Measurements from ENCODE around the gene HID1.
A peak's percentile ranks its signal among the peaks of the same experiment; 100 is the strongest.
"Not testable (repeated sequence)": the region's sequence is repeated elsewhere in the genome, so short reads cannot be mapped to it uniquely, and the experiment has no call there.

HID1 gene

GRCh38 chr17:74987909-74988711 is 15.6 kb upstream of the HID1 start:
- peaks cover 13% of the 10 kb centered on the region for H3K4me1 ChIP-seq (ENCODE audit: insufficient read depth, low read length)
- H3K4me3 ChIP-seq (ENCODE audit: low read length) = peak overlapping the region; percentile 78
- no peaks in the 10 kb centered on the region for H3K9me3 ChIP-seq (ENCODE audit: low read length)
- H2AFZ ChIP-seq (ENCODE audit: low read depth, low read length) = peak overlapping the region; percentile 24
- no peaks in the 10 kb centered on the region for H3K27me3 ChIP-seq (ENCODE audit: insufficient read depth, low read length)
- peaks cover 3% of the 10 kb centered on the region for H3K36me3 ChIP-seq (ENCODE audit: insufficient read depth, low read length)

GRCh38 chr17:74987418-74987908 is 14.9 kb upstream of the HID1 start, which contains the start of gene CDR2L:
Gene CDR2L, plus strand, starts transcription at chr17:74987632. Its CDS starts 412 bp downstream, at chr17:74988044.
- Histone ChIP-seq H2AFZ (ENCODE audit: low read depth, low read length) (peak within 1 kb of the TSS; percentile 77), H3K27me3 (ENCODE audit: insufficient read depth, low read length) (no peaks in the 10 kb centered on the region), H3K9me3 (ENCODE audit: low read length) (no peaks in the 10 kb centered on the region), H3K36me3 (ENCODE audit: insufficient read depth, low read length) (peaks cover under 1% of the 10 kb centered on the region), H3K4me3 (ENCODE audit: low read length) (peak within 1 kb of the TSS; percentile 78), H3K4me1 (ENCODE audit: insufficient read depth, low read length) (peaks cover 15% of the 10 kb centered on the region)

- no peak overlapping the region for H3K4me3 ChIP-seq (ENCODE audit: low read length)
- H3K4me1 ChIP-seq (ENCODE audit: insufficient read depth, low read length) = peaks cover 20% of the 10 kb centered on the region
Observed at GRCh38 chr17:74986206-74986576, 13.6 kb upstream of the HID1 start.

GRCh38 chr17:74982663-74983313 is 10.2 kb upstream of the HID1 start:
- not testable (repeated sequence) for H3K27me3 ChIP-seq (ENCODE audit: insufficient read depth, low read length); H3K9me3 ChIP-seq (ENCODE audit: low read length); H3K4me1 ChIP-seq (ENCODE audit: insufficient read depth, low read length); H3K36me3 ChIP-seq (ENCODE audit: insufficient read depth, low read length)
- Histone ChIP-seq H3K4me3 (ENCODE audit: low read length) (peak overlapping the region; percentile 68), H2AFZ (ENCODE audit: low read depth, low read length) (peak overlapping the region; percentile 71)

More at GRCh38 chr17:74986206-74986576, 13.6 kb upstream of the HID1 start:
- H3K27me3 ChIP-seq (ENCODE audit: insufficient read depth, low read length) = no peaks in the 10 kb centered on the region
- H2AFZ ChIP-seq (ENCODE audit: low read depth, low read length) = no peak overlapping the region
- no peaks in the 10 kb centered on the region for H3K9me3 ChIP-seq (ENCODE audit: low read length)
- no peaks in the 10 kb centered on the region for H3K36me3 ChIP-seq (ENCODE audit: insufficient read depth, low read length)

GRCh38 chr17:74981979-74982662 is 9.6 kb upstream of the HID1 start:
- Histone ChIP-seq H3K4me1 (ENCODE audit: insufficient read depth, low read length) (peaks cover 10% of the 10 kb centered on the region), H3K27me3 (ENCODE audit: insufficient read depth, low read length) (no peaks in the 10 kb centered on the region), H2AFZ (ENCODE audit: low read depth, low read length) (peak overlapping the region; percentile 71), H3K9me3 (ENCODE audit: low read length) (no peaks in the 10 kb centered on the region), H3K4me3 (ENCODE audit: low read length) (peak overlapping the region; percentile 68), H3K36me3 (ENCODE audit: insufficient read depth, low read length) (no peaks in the 10 kb centered on the region)

- Histone ChIP-seq H3K4me1 (ENCODE audit: insufficient read depth, low read length) (peaks cover 7% of the 10 kb centered on the region), H2AFZ (ENCODE audit: low read depth, low read length) (peak overlapping the region; percentile 71), H3K9me3 (ENCODE audit: low read length) (no peaks in the 10 kb centered on the region), H3K4me3 (ENCODE audit: low read length) (peak overlapping the region; percentile 68), H3K27me3 (ENCODE audit: insufficient read depth, low read length) (no peaks in the 10 kb centered on the region), H3K36me3 (ENCODE audit: insufficient read depth, low read length) (no peaks in the 10 kb centered on the region)
Observed at GRCh38 chr17:74981318-74981978, 8.9 kb upstream of the HID1 start.

GRCh38 chr17:74979408-74980146 is 7.0 kb upstream of the HID1 start:
- H2AFZ ChIP-seq (ENCODE audit: low read depth, low read length) = no peak overlapping the region
- no peaks in the 10 kb centered on the region for H3K36me3 ChIP-seq (ENCODE audit: insufficient read depth, low read length)
- H3K27me3 ChIP-seq (ENCODE audit: insufficient read depth, low read length) = peaks cover under 1% of the 10 kb centered on the region
- no peak overlapping the region for H3K4me3 ChIP-seq (ENCODE audit: low read length)
- H3K9me3 ChIP-seq (ENCODE audit: low read length) = no peaks in the 10 kb centered on the region
- peaks cover 7% of the 10 kb centered on the region for H3K4me1 ChIP-seq (ENCODE audit: insufficient read depth, low read length)

GRCh38 chr17:74978240-74978639 is 5.7 kb upstream of the HID1 start:
- H2AFZ ChIP-seq (ENCODE audit: low read depth, low read length) = no peak overlapping the region
- no peaks in the 10 kb centered on the region for H3K36me3 ChIP-seq (ENCODE audit: insufficient read depth, low read length)
- H3K4me3 ChIP-seq (ENCODE audit: low read length) = no peak overlapping the region
- H3K27me3 ChIP-seq (ENCODE audit: insufficient read depth, low read length) = peaks cover 9% of the 10 kb centered on the region
- no peaks in the 10 kb centered on the region for H3K9me3 ChIP-seq (ENCODE audit: low read length)
- peaks cover 7% of the 10 kb centered on the region for H3K4me1 ChIP-seq (ENCODE audit: insufficient read depth, low read length)

- Histone ChIP-seq H3K27me3 (ENCODE audit: insufficient read depth, low read length) (peaks cover 14% of the 10 kb centered on the region), H3K36me3 (ENCODE audit: insufficient read depth, low read length) (no peaks in the 10 kb centered on the region), H3K4me1 (ENCODE audit: insufficient read depth, low read length) (peaks cover 9% of the 10 kb centered on the region), H3K4me3 (ENCODE audit: low read length) (no peak overlapping the region), H3K9me3 (ENCODE audit: low read length) (no peaks in the 10 kb centered on the region), H2AFZ (ENCODE audit: low read depth, low read length) (no peak overlapping the region)
Observed at GRCh38 chr17:74977802-74978201, 5.2 kb upstream of the HID1 start.

GRCh38 chr17:74975943-74976342 is 3.4 kb upstream of the HID1 start:
- H3K27me3 ChIP-seq (ENCODE audit: insufficient read depth, low read length) = peaks cover 26% of the 10 kb centered on the region
- peaks cover 8% of the 10 kb centered on the region for H3K4me1 ChIP-seq (ENCODE audit: insufficient read depth, low read length)

GRCh38 chr17:74972973-74973328 is 392 bp upstream of the HID1 start:
- Histone ChIP-seq H3K9me3 (ENCODE audit: low read length) (no peaks in the 10 kb centered on the region), H3K4me3 (ENCODE audit: low read length) (peak overlapping the region; percentile 57), H3K36me3 (ENCODE audit: insufficient read depth, low read length) (no peaks in the 10 kb centered on the region), H2AFZ (ENCODE audit: low read depth, low read length) (no peak overlapping the region), H3K27me3 (ENCODE audit: insufficient read depth, low read length) (peaks cover 35% of the 10 kb centered on the region), H3K4me1 (ENCODE audit: insufficient read depth, low read length) (peaks cover 8% of the 10 kb centered on the region)

More at GRCh38 chr17:74975943-74976342, 3.4 kb upstream of the HID1 start:
- Histone ChIP-seq H2AFZ (ENCODE audit: low read depth, low read length) (no peak overlapping the region), H3K4me3 (ENCODE audit: low read length) (no peak overlapping the region), H3K36me3 (ENCODE audit: insufficient read depth, low read length) (no peaks in the 10 kb centered on the region), H3K9me3 (ENCODE audit: low read length) (no peaks in the 10 kb centered on the region)

- Histone ChIP-seq H3K9me3 (ENCODE audit: low read length) (no peaks in the 10 kb centered on the region), H3K27me3 (ENCODE audit: insufficient read depth, low read length) (peaks cover 35% of the 10 kb centered on the region), H3K36me3 (ENCODE audit: insufficient read depth, low read length) (no peaks in the 10 kb centered on the region), H3K4me3 (ENCODE audit: low read length) (peak overlapping the region; percentile 57), H2AFZ (ENCODE audit: low read depth, low read length) (no peak overlapping the region), H3K4me1 (ENCODE audit: insufficient read depth, low read length) (peaks cover 8% of the 10 kb centered on the region)
Observed at GRCh38 chr17:74971842-74972106, 785 bp downstream of the HID1 start.
